T-cell (primary cell): ENCODE measurements around the gene PRKCA. TPM values are rescaled to one million over a fixed set of nuclear protein-coding genes. Genes with fewer than 3 reads are reported as not detected.

Experiments
- ATAC-seq, 4 experiments: fragments of 200-7000 bp in 3 of 4; fragments of 150-1000 bp in 1 of 4; cut with Tn5 transposase; replicated peaks in 1 of 4; 1 replicate in 3 of 4; 2 replicates in 1 of 4; pipeline ENCODE4 v1.10.0; 2021; ENCODE audit warnings: moderate library complexity in 3 of 4, mild to moderate bottlenecking in 2 of 4, moderate number of reproducible peaks in 1 of 4
- CTCF ChIA-PET, 2 donors: fragments of 300-600 bp; sonication (Branson Sonifier 250); formaldehyde crosslinking; loops; one replicate each; lab custom pipeline; 2022; ENCODE audit warnings: antibody characterized with exemption in 2 of 2; lab: Charles Lee
- POLR2A ChIA-PET, 2 donors: fragments of 300-600 bp; sonication (Branson Sonifier 250); formaldehyde crosslinking; loops; one replicate each; lab custom pipeline; 2022; ENCODE audit warnings: antibody characterized with exemption in 2 of 2; lab: Charles Lee
- DNase-seq, 35 experiments: peaks; one replicate each; pipeline versions ENCODE4 v3.0.0 to v3.0.0-alpha.2; 2013 to 2023
- H3K27ac ChIP-seq: one replicate; pipeline ENCODE4 v1.5.1; 2013; ENCODE audit warnings: low read length
- H3K27me3 ChIP-seq, 2 experiments: replicated peaks in 1 of 2; 1 replicate in 1 of 2; 2 replicates in 1 of 2; pipeline versions ENCODE4 v1.6.1 to v1.7.0; 2013; ENCODE audit warnings: low read length in 1 of 2, mixed read lengths in 1 of 2; ENCODE audit not compliant: control insufficient read depth in 2 of 2, insufficient read depth in 2 of 2; ENCODE audit errors: extremely low read depth in 1 of 2
- H3K36me3 ChIP-seq, 2 donors: 1 replicate in 1 of 2; 2 replicates in 1 of 2; pipeline versions ENCODE4 v1.6.1 to v1.7.0; 2013; ENCODE audit warnings: low read length in 1 of 2; ENCODE audit not compliant: control insufficient read depth in 2 of 2, insufficient read depth in 1 of 2; ENCODE audit errors: extremely low read depth in 1 of 2
- H3K4me1 ChIP-seq, 2 experiments: 1 replicate in 1 of 2; 2 replicates in 1 of 2; pipeline versions ENCODE4 v1.6.1 to v1.7.0; 2013; ENCODE audit warnings: low read length in 2 of 2, mixed read lengths in 1 of 2; ENCODE audit not compliant: insufficient read depth in 2 of 2, control insufficient read depth in 1 of 2; ENCODE audit errors: extremely low read depth in 1 of 2
- H3K4me3 ChIP-seq, 2 donors: 1 replicate in 1 of 2; 2 replicates in 1 of 2; pipeline versions ENCODE4 v1.5.1 to v1.7.0; 2013; ENCODE audit warnings: mild to moderate bottlenecking in 2 of 2, low read length in 1 of 2, moderate library complexity in 1 of 2; ENCODE audit not compliant: control insufficient read depth in 1 of 2; ENCODE audit errors: extremely low read depth in 1 of 2
- H3K9me3 ChIP-seq: 2 replicates; pipeline ENCODE4 v1.7.0; 2013
- H3K27ac Mint-ChIP-seq, 2 donors: one replicate each; pipeline ENCODE4 v1.8.0; 2020 to 2021; ENCODE audit warnings: mild to moderate bottlenecking in 2 of 2, mixed read lengths in 2 of 2
- H3K27me3 Mint-ChIP-seq, 2 donors: one replicate each; pipeline ENCODE4 v1.8.0; 2021 to 2022; ENCODE audit warnings: mixed read lengths in 2 of 2
- H3K36me3 Mint-ChIP-seq: one replicate; pipeline ENCODE4 v1.8.0; 2021; ENCODE audit warnings: mixed read lengths
- H3K4me1 Mint-ChIP-seq, 3 donors: one replicate each; pipeline ENCODE4 v1.8.0; 2020 to 2022; ENCODE audit warnings: mixed read lengths in 3 of 3, mild to moderate bottlenecking in 1 of 3
- H3K4me3 Mint-ChIP-seq, 3 donors: one replicate each; pipeline ENCODE4 v1.8.0; 2020 to 2022; ENCODE audit warnings: mild to moderate bottlenecking in 3 of 3, mixed read lengths in 3 of 3, moderate library complexity in 3 of 3
- H3K9me3 Mint-ChIP-seq, 3 donors: one replicate each; pipeline ENCODE4 v1.8.0; 2020 to 2022; ENCODE audit warnings: mixed read lengths in 3 of 3
- WGBS: methylation state at CpG from one replicate; pipeline ENCODE4 v1.1.5; 2013; ENCODE audit warnings: missing lambda C conversion rate; ENCODE audit not compliant: insufficient coverage; 5-methylcytosine and 5-hydroxymethylcytosine counted together
- total RNA-seq, 35 experiments: library from RNA in 6 of 35; stranded (reverse) in 6 of 35; fragments of 120-200 nt in 1 of 35; gene quantifications; one replicate each; pipeline versions ENCODE4 v1.2.1 to v1.2.4 and lab custom pipeline; 2013 to 2026

The PRKCA gene
- total RNA-seq, 5 donors from 2014 or later (not counting 1 experiment from before 2014, with no cell fraction given), result 75.9 to 128 (median 82.0) TPM

DNA sequence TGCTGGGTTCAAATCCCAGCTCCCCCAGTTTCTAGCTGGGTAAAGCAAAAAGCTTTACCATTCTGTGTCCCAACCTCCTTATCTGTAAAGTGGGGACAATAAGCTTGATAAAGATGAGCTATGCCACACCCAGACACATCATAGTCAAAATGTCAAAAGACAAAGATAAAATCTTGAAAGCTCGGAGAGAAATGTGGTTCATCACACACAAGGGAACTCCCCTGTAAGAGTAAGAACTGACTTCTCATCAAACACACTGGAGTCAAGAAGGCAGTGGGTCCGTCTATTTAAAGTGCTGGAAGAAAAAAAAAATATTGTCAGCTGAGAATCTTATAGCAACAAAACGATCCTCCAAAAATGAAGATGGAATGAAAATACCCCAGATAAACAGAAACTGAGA lies 557.8 kb downstream of the PRKCA start:
- H3K36me3 Mint-ChIP-seq, result no peaks in the 10 kb centered on the region
- ChIA-PET CTCF (interaction anchor here in 1 of 2 donors (0.7 kb wide), 1 partner anchor 331 kb away, joined by 3 read pairs; no protein-coding TSS in a partner anchor), POLR2A (no interaction called here)
- H3K9me3 Mint-ChIP-seq, result peaks cover 3 to 9% (median 5%) of the 10 kb centered on the region in 3 donors
- H3K4me3 Mint-ChIP-seq, result no peak overlapping the region
- H3K9me3 ChIP-seq, result peaks cover 3% of the 10 kb centered on the region
- DNase-seq (no peak), ATAC-seq (peak in 1 of 4 experiments; percentile 24)
- H3K4me1 Mint-ChIP-seq, result peaks cover 0 to 5% (median 2%) of the 10 kb centered on the region in 3 donors
- H3K27ac Mint-ChIP-seq, result no peak overlapping the region
- WGBS, result no CpG with 5 or more reads among the region's 3 CpGs
- no peaks in the 10 kb centered on the region for H3K36me3 ChIP-seq
- peaks cover 5 to 14% of the 10 kb centered on the region in 2 donors for H3K27me3 Mint-ChIP-seq
- no peak overlapping the region for H3K4me3 ChIP-seq
- H3K4me1 ChIP-seq, result no peaks in the 10 kb centered on the region
- H3K27ac ChIP-seq, result no peak overlapping the region
- H3K27me3 ChIP-seq, result peaks cover 0 to 9% of the 10 kb centered on the region in 2 experiments

Other genes starting within 250 kb of the PRKCA start
- 1 to 10 TPM; 2.4 to 4.9 (median 4.5) TPM for gene CEP112, start 110.5 kb upstream of the PRKCA start, total RNA-seq
- gene APOH, start 73.2 kb upstream of the PRKCA start, total RNA-seq, result 1 to 10 TPM in 3 of 5 donors, not detected in 2; 1.3 to 2.5 (median 2.0) TPM